Right ventricle myocardium superior (tissue), 1 donor: Measurements from ENCODE around the gene TMCO4. TPM values are rescaled to one million over a fixed set of nuclear protein-coding genes. Genes with fewer than 3 reads are reported as not detected.
A peak's percentile ranks its signal among the peaks of the same experiment; 100 is the strongest.

Source experiments
- ATAC-seq: fragments of 200-7000 bp; cut with Tn5 transposase; one replicate; pipeline ENCODE4 v1.9.1; 2020; ENCODE audit warnings: mild to moderate bottlenecking; ENCODE audit not compliant: poor library complexity
- DNase-seq: peaks from one replicate; pipeline ENCODE4 v3.0.0-alpha.2; 2020
- intact Hi-C: fragments of 100-400 bp; cut with DNase I; formaldehyde crosslinking; loops from one replicate; pipeline ENCODE4 v1.11.2; 2022
- total RNA-seq: library from RNA; stranded (reverse); fragmentation: NEBNext Ultra II Directional; extraction: Animal tissue kit (Norgen Biotek cat#: 25700); gene quantifications from one replicate; pipeline ENCODE4 v1.2.1, GENCODE V29; 2021
- donor health status: DM: no; HTN: yes; CAD: no; lungs with severe emphysema.

TMCO4 gene
- total RNA-seq, 1 donor from 2014 or later: 8.1 TPM

- ATAC-seq: no peak
- intact Hi-C loops: no loop called here
- no peak for DNase-seq
These were observed 119.1 kb downstream of the TMCO4 start for GRCh38 chr1:19680644-19681043.

GRCh38 chr1:19679691-19680090, 120.0 kb downstream of the TMCO4 start:
- intact Hi-C loops: no loop called here
- DNase-seq (no peak), ATAC-seq (no peak)

GRCh38 chr1:19678931-19679453, 120.7 kb downstream of the TMCO4 start:
- intact Hi-C loops: no loop called here
- ATAC-seq (no peak), DNase-seq (no peak)

- DNase-seq (no peak), ATAC-seq (no peak)
- intact Hi-C loops: no loop called here
These were observed 121.2 kb downstream of the TMCO4 start for GRCh38 chr1:19678493-19678892.

- intact Hi-C loops: no loop called here
- DNase-seq (peak; percentile 79), ATAC-seq (peak; percentile 88)
These were observed 123.2 kb downstream of the TMCO4 start for GRCh38 chr1:19676438-19676922.

GRCh38 chr1:19675797-19676196, 123.9 kb downstream of the TMCO4 start:
- DNase-seq (no peak), ATAC-seq (no peak)
- intact Hi-C loops: no loop called here

- intact Hi-C loops: no loop called here
- DNase-seq: no peak
- no peak for ATAC-seq
These were observed 127.5 kb downstream of the TMCO4 start for GRCh38 chr1:19672237-19672636.

- intact Hi-C loops: no loop called here
- ATAC-seq (no peak), DNase-seq (no peak)
These were observed 128.9 kb downstream of the TMCO4 start for GRCh38 chr1:19670787-19671186.

- DNase-seq (no peak), ATAC-seq (no peak)
- intact Hi-C loops: no loop called here
These were observed 130.8 kb downstream of the TMCO4 start for GRCh38 chr1:19668888-19669287.

- ATAC-seq: no peak
- intact Hi-C loops: no loop called here
- no peak for DNase-seq
These were observed 133.9 kb downstream of the TMCO4 start for GRCh38 chr1:19665496-19666465.

- no peak for ATAC-seq
- DNase-seq: no peak
- intact Hi-C loops: no loop called here
These were observed 134.6 kb downstream of the TMCO4 start for GRCh38 chr1:19665186-19665495.

- intact Hi-C loops: loop anchor here (5.0 kb wide), 1 partner anchor 38 kb away; no protein-coding TSS in a partner anchor
- no peak for ATAC-seq
- no peak for DNase-seq
These were observed 135.1 kb downstream of the TMCO4 start, which contains the start of gene HTR6 for GRCh38 chr1:19664453-19665185. Gene HTR6 (plus strand): TSS chr1:19664875. CDS start chr1:19665754, 879 bp downstream.

- intact Hi-C loops: loop anchor here (5.0 kb wide), 1 partner anchor 40 kb away; no protein-coding TSS in a partner anchor
- DNase-seq (no peak), ATAC-seq (no peak)
These were observed 137.4 kb downstream of the TMCO4 start for GRCh38 chr1:19662313-19662712.

GRCh38 chr1:19661721-19662228, 137.9 kb downstream of the TMCO4 start:
- no peak for DNase-seq
- intact Hi-C loops: loop anchor here (5.0 kb wide), 1 partner anchor 41 kb away; no protein-coding TSS in a partner anchor

GRCh38 chr1:19658186-19658585, 141.5 kb downstream of the TMCO4 start:
- intact Hi-C loops: no loop called here
- DNase-seq (no peak), ATAC-seq (no peak)

More at GRCh38 chr1:19661721-19662228, 137.9 kb downstream of the TMCO4 start:
- ATAC-seq: peak; percentile 25

GRCh38 chr1:19657511-19657910, 142.2 kb downstream of the TMCO4 start:
- no peak for DNase-seq
- intact Hi-C loops: no loop called here
- ATAC-seq: no peak

GRCh38 chr1:19656780-19657466, 142.8 kb downstream of the TMCO4 start:
- no peak for ATAC-seq
- DNase-seq: no peak
- intact Hi-C loops: no loop called here

- no peak for DNase-seq
- intact Hi-C loops: no loop called here
- ATAC-seq: no peak
These were observed 143.5 kb downstream of the TMCO4 start for GRCh38 chr1:19656134-19656779.
